ENCODE results near the gene IL23A. TPM values are rescaled to one million over a fixed set of nuclear protein-coding genes. Genes with fewer than 3 reads are reported as not detected.

The IL23A gene
- total RNA-seq, 1 donor from 2014 or later: not detected

Other genes starting within 250 kb of the IL23A start
- 61.6 TPM for gene PA2G4, start 234.3 kb upstream of the IL23A start, total RNA-seq
- 1,517 TPM for gene RPL41, start 222.3 kb upstream of the IL23A start, total RNA-seq
- 6.0 TPM for gene ZC3H10, start 220.6 kb upstream of the IL23A start, total RNA-seq
- gene ESYT1, start 210.6 kb upstream of the IL23A start, total RNA-seq: 36.2 TPM
- gene MYL6B, start 186.3 kb upstream of the IL23A start, total RNA-seq: 37.6 TPM
- 792 TPM for gene MYL6, start 180.5 kb upstream of the IL23A start, total RNA-seq
- 71.5 TPM for gene SMARCC2, start 149.4 kb upstream of the IL23A start, total RNA-seq
- 40.7 TPM for gene RNF41, start 117.0 kb upstream of the IL23A start, total RNA-seq
- gene NABP2, start 114.5 kb upstream of the IL23A start, total RNA-seq: 19.6 TPM
- not detected for gene SLC39A5, start 108.8 kb upstream of the IL23A start, total RNA-seq
- gene ANKRD52, start 80.5 kb upstream of the IL23A start, total RNA-seq: 28.8 TPM
- gene COQ10A, start 71.9 kb upstream of the IL23A start, total RNA-seq: 86.8 TPM
- gene CS, start 38.6 kb upstream of the IL23A start, total RNA-seq: 570 TPM
- gene CNPY2, start 22.9 kb upstream of the IL23A start, total RNA-seq: 38.0 TPM
- 46.3 TPM for gene PAN2, start 4.9 kb upstream of the IL23A start, total RNA-seq
- gene STAT2, start 21.2 kb downstream of the IL23A start, total RNA-seq: 41.1 TPM
- not detected for gene APOF, start 24.0 kb downstream of the IL23A start, total RNA-seq
- 2.0 TPM for gene TIMELESS, start 110.5 kb downstream of the IL23A start, total RNA-seq
- 0.48 TPM for gene MIP, start 115.8 kb downstream of the IL23A start, total RNA-seq
- gene SPRYD4, start 129.7 kb downstream of the IL23A start, total RNA-seq: 3.3 TPM
- gene GLS2, start 149.3 kb downstream of the IL23A start, total RNA-seq: 0.38 TPM
- gene RBMS2, start 182.9 kb downstream of the IL23A start, total RNA-seq: 23.0 TPM